HL-60 (cell line): Measurements from ENCODE around the gene PRRC1.

ENCODE experiments used
- POLR2AphosphoS5 ChIP-seq: IDR thresholded peaks from 2 replicates; pipeline ENCODE4 v1.6.1; 2012; ENCODE audit warnings: low read depth
- TF ChIP-seq, protein P1 (sequence below): IDR thresholded peaks from one replicate; pipeline ENCODE4 v1.5.1; 2011; ENCODE audit warnings: low read length, control low read depth, inconsistent platforms; ENCODE audit not compliant: insufficient read depth

DNA sequence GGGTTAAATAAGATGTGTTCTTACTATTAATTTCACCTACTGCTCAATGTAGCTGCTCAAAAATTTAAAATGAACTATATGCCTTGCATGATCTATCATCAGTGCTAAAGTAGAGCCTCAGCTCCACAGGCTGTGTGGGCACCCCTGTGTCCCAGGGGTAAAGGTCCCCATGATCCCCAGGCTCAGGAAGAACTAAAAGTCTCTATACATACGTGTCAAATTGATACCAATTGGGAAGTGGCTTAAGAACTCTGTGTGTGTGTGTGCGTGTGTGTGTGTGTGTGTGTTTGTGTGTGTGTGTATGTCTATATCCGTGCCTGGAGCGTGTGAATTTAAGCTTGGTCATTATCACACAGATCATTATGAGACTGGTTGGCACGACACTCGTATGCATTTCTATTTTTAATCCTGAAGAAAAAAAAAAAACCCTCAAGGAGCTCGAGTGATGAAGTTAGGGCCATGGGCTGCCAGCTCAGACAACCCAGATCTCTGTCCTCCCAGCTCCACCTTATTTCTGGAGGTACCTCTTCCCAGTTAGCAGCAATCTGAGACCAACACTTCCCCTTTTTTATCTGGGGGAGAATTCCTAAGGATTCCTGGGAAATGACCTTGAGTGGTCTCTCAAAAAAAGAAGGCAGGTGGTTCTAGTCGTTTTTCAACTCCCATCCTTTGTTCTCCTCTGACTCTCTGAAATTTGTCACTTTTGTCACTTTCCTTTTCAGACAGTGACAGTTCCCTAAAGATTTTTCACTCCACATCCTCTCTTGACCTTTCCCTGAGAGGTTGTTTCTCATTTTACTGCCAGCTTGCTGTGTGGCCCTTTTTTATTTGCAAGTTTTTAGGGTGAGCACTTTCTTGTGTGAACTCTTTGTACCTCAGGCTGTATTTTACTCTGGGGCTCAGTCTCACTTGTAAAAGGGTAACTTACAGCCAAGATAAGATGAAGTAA lies 85.7 kb downstream of the PRRC1 start:
- no peak for TF ChIP-seq POLR2AphosphoS5
- TF ChIP-seq, protein P1, sequence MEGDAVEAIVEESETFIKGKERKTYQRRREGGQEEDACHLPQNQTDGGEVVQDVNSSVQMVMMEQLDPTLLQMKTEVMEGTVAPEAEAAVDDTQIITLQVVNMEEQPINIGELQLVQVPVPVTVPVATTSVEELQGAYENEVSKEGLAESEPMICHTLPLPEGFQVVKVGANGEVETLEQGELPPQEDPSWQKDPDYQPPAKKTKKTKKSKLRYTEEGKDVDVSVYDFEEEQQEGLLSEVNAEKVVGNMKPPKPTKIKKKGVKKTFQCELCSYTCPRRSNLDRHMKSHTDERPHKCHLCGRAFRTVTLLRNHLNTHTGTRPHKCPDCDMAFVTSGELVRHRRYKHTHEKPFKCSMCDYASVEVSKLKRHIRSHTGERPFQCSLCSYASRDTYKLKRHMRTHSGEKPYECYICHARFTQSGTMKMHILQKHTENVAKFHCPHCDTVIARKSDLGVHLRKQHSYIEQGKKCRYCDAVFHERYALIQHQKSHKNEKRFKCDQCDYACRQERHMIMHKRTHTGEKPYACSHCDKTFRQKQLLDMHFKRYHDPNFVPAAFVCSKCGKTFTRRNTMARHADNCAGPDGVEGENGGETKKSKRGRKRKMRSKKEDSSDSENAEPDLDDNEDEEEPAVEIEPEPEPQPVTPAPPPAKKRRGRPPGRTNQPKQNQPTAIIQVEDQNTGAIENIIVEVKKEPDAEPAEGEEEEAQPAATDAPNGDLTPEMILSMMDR: no peak
